Measurements from ENCODE around the gene PTPRN2. TPM values are rescaled to one million over a fixed set of nuclear protein-coding genes. Genes with fewer than 3 reads are reported as not detected.
A peak's percentile ranks its signal among the peaks of the same experiment; 100 is the strongest.

PTPRN2 gene
- total RNA-seq, 1 donor from 2014 or later, result 11.4 TPM

DNA sequence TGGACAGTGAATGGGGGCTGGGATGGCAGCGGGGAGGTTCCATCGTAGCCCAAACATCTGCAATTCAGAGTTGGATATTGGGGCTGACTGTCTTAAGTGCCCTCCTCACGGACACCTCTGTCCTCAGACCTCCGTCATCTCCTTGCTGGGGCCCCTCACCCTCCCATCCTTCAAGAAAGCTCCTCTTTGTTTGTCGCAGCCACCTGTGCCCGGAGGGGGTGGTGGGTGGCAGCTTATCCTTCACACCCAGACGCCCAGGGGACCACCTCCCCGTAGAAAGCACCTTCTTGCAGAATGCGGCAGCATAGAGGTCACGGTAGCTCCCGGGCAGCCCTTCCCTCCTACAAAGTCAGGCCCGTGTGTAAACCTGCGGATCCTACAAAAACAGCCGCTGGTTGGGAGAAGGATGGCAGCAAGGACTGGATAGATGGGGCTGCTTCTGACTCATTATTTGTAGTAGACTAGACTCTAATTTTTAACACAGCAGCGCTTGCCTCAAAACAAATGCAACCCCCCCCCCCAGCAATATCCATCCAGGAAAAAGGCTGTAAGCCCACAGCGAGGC lies 1.3 kb upstream of the PTPRN2 start:
- Mint-ChIP-seq H3K27ac (no peak overlapping the region), H3K4me1 (ENCODE audit: low read depth) (peaks cover 3% of the 10 kb centered on the region), H3K9me3 (ENCODE audit: low read depth) (peaks cover 4% of the 10 kb centered on the region), H3K36me3 (ENCODE audit: insufficient read depth) (no peaks in the 10 kb centered on the region), H3K4me3 (ENCODE audit: low read depth) (peak overlapping the region; percentile 56), H3K27me3 (peaks cover 52% of the 10 kb centered on the region)
- DNase-seq (ENCODE audit: low spot score, unreplicated experiment), result no peak
- TF ChIP-seq, protein P1, sequence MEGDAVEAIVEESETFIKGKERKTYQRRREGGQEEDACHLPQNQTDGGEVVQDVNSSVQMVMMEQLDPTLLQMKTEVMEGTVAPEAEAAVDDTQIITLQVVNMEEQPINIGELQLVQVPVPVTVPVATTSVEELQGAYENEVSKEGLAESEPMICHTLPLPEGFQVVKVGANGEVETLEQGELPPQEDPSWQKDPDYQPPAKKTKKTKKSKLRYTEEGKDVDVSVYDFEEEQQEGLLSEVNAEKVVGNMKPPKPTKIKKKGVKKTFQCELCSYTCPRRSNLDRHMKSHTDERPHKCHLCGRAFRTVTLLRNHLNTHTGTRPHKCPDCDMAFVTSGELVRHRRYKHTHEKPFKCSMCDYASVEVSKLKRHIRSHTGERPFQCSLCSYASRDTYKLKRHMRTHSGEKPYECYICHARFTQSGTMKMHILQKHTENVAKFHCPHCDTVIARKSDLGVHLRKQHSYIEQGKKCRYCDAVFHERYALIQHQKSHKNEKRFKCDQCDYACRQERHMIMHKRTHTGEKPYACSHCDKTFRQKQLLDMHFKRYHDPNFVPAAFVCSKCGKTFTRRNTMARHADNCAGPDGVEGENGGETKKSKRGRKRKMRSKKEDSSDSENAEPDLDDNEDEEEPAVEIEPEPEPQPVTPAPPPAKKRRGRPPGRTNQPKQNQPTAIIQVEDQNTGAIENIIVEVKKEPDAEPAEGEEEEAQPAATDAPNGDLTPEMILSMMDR (IDR thresholded peaks at IDR 0.05; ENCODE audit: unreplicated experiment), result no peak

DNA sequence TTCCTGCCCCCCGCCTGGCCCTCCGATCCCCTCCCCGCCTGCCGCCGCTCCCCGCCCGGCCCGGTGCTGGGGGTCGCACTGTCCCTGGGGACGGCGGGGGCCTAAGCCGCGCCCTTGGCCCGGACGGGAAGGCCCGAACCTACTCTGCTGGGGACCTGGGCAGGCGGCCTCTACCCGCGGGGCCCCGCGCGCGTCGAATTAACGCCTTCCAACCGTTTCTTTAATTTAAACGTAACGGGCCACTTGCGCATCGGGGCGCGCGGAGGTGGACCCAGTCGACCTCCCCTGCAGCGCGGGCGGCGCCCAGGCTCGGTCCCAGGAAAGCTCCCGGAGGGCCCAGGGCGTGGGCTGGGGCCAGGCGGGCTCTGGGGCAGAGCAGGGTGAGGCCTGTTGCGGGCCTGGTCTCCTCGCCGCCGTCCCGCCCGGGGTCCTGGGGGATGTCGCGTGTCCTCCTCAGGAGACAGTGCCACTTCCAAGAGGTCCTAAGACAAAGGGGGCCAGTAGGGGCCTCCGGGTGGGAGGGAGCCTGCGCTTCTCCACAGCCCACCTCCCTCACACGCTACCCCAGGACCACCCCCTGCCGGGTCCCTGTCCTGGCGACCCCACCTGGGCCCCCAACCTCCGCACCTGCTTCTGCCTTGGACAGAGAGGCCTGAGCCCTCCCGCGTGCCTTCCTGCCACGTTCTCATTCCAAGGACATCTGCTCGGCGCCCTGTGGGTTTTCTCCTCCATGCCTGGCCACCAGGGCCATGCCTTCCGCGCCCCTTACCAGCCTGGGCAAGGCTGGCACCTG lies 658 bp upstream of the PTPRN2 start:
- Mint-ChIP-seq H3K9me3 (ENCODE audit: low read depth) (peaks cover 4% of the 10 kb centered on the region), H3K27ac (no peak overlapping the region), H3K27me3 (peaks cover 58% of the 10 kb centered on the region), H3K4me1 (ENCODE audit: low read depth) (peaks cover 3% of the 10 kb centered on the region), H3K4me3 (ENCODE audit: low read depth) (peak overlapping the region; percentile 56), H3K36me3 (ENCODE audit: insufficient read depth) (no peaks in the 10 kb centered on the region)
- DNase-seq (ENCODE audit: low spot score, unreplicated experiment), result no peak
- TF ChIP-seq, protein P1 (IDR thresholded peaks at IDR 0.05; ENCODE audit: unreplicated experiment), result no peak

DNA sequence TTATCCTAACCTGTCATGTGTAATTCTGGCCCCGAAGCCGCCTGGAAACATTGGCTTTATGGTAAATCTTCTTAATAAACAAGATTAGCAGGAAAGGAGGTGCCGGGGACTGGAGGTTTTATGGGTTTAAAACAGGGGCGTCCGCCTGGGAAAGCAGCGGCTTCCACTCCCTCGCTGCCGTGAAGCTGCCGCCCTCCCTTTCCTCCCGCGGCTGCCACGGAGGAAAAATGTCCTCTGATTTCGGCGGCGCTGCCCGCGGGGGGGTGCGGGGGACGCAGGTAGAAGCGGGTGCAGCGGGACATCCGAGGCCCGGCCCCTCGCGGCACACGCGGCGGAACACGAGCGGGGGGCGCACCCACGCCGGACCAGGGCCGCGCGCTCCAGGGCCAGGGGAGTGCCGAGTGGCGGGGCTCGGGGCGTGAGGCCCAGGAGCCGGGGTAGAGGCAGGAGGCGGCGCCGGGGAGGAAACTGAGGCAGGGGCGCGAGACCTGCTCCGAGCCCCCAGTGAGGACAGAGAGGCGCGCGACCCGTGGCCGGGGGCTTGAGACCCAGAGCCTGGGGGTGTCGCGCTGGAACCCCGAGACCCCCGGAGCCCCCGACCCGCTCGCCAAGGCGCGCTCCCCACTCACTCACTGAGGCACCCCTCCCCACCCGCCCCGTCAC lies 993 bp downstream of the PTPRN2 start:
- H3K4me3 Mint-ChIP-seq (ENCODE audit: low read depth), result peak overlapping the region; percentile 71
- peaks cover 3% of the 10 kb centered on the region for H3K4me1 Mint-ChIP-seq (ENCODE audit: low read depth)
- TF ChIP-seq, protein P1 (IDR thresholded peaks at IDR 0.05; ENCODE audit: unreplicated experiment), result no peak
- H3K9me3 Mint-ChIP-seq (ENCODE audit: low read depth), result no peaks in the 10 kb centered on the region
- peaks cover 58% of the 10 kb centered on the region for H3K27me3 Mint-ChIP-seq
- H3K27ac Mint-ChIP-seq, result no peak overlapping the region
- H3K36me3 Mint-ChIP-seq (ENCODE audit: insufficient read depth), result no peaks in the 10 kb centered on the region
- no peak for DNase-seq (ENCODE audit: low spot score, unreplicated experiment)

DNA sequence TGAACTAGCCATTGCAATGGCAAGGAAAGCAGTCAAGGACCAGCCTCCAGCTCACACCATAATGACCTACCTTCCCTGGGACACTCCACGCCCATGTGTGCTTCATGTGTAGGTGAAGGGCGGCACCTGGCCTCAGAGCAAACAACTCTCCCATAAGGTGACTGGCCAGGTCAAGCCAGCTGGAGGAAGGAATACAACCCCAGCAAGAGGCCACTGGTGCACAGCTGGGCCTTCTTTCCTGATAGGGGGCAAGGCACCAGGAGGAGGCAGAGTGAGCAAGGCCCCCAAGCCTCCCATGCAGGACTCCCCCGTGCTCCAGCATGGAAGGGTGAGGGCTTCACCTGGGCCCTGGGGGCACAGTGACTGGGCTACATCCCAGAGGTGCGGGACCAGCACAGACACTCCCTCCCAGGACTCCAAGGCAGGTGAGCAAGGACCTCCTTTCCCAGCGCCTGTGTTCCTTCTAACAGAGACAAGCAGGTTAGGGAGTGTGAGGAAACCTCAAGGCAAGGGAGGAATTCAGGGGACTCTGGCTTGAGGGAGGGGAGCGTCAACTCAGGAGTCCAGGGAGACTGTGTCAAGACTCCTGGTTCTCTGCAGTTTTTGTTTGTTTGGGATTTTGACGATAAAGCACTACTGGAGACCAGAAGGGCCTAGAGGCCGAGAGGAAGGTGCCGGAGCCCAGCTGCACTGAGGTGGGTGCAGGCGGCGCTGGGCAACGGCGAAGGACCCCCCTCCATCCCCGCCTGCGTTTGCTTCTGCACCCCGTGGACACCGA lies 1.7 kb downstream of the PTPRN2 start:
- Mint-ChIP-seq H3K27me3 (peaks cover 58% of the 10 kb centered on the region), H3K4me1 (ENCODE audit: low read depth) (peaks cover 3% of the 10 kb centered on the region), H3K4me3 (ENCODE audit: low read depth) (peak overlapping the region; percentile 71), H3K36me3 (ENCODE audit: insufficient read depth) (no peaks in the 10 kb centered on the region), H3K27ac (peak overlapping the region; percentile 87), H3K9me3 (ENCODE audit: low read depth) (no peaks in the 10 kb centered on the region)
- TF ChIP-seq, protein P1 (IDR thresholded peaks at IDR 0.05; ENCODE audit: unreplicated experiment), result no peak
- no peak for DNase-seq (ENCODE audit: low spot score, unreplicated experiment)

DNA sequence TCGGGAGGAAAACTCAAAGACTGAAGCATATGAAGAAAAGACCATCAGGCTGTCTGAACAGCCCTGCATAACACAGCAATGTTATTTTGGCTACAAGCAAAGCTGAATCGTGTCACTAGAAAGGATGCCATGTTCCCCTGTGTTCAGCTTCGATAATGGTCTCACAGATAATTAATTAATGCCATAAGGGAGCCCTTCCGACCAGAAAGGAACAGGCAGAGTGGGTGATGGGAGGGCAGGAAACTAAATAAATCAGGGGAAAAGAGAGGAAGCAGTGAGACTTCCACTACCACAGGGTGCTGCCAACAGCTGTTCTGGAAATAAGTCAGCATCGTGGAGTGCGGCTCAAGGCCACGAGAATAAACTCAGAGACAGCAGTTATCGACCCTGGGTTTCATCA lies 3.2 kb downstream of the PTPRN2 start:
- DNase-seq (ENCODE audit: low spot score, unreplicated experiment), result no peak
- Mint-ChIP-seq H3K9me3 (ENCODE audit: low read depth) (peaks cover 8% of the 10 kb centered on the region), H3K4me1 (ENCODE audit: low read depth) (peaks cover 3% of the 10 kb centered on the region), H3K4me3 (ENCODE audit: low read depth) (no peak overlapping the region), H3K27ac (no peak overlapping the region), H3K27me3 (peaks cover 45% of the 10 kb centered on the region), H3K36me3 (ENCODE audit: insufficient read depth) (no peaks in the 10 kb centered on the region)
- TF ChIP-seq, protein P1 (IDR thresholded peaks at IDR 0.05; ENCODE audit: unreplicated experiment), result no peak
